NCI-H146 treated with DMSO at 0.1 percent for 48 hours (cell line): ENCODE results near the gene COL8A1.
"Not testable (repeated sequence)": the region's sequence is repeated elsewhere in the genome, so short reads cannot be mapped to it uniquely, and the experiment has no call there.

ENCODE experiments used
- DNase-seq: peaks from one replicate; lab custom pipeline; 2025; ENCODE audit not compliant: unreplicated experiment; lab: John Stamatoyannopoulos, UW

Gene COL8A1

DNA sequence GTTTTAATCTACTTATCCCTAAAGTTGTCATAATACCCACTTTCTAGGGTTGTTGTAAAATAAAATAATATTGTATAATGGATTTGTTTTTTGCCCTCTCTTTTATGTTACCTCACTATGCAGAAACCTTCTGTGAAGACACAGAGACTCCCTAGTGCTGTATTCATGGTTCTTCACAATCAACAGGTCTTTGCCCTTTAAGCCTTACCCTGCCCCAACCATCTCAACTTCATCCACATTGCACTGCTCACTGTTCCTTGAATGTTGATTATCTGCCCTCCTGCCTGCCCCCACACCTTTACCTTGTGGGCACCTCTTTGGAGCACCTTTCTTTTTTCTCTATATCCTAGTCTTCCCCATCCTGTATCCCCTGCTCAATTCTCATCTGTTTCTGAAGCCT lies 200.4 kb downstream of the COL8A1 start:
- DNase-seq = no peak

- DNase-seq = no peak
Observed at GRCh38 chr3:99839613-99840012, 201.2 kb downstream of the COL8A1 start.

GRCh38 chr3:99841949-99842348 lies 203.6 kb downstream of the COL8A1 start:
- not testable (repeated sequence) for DNase-seq

DNA sequence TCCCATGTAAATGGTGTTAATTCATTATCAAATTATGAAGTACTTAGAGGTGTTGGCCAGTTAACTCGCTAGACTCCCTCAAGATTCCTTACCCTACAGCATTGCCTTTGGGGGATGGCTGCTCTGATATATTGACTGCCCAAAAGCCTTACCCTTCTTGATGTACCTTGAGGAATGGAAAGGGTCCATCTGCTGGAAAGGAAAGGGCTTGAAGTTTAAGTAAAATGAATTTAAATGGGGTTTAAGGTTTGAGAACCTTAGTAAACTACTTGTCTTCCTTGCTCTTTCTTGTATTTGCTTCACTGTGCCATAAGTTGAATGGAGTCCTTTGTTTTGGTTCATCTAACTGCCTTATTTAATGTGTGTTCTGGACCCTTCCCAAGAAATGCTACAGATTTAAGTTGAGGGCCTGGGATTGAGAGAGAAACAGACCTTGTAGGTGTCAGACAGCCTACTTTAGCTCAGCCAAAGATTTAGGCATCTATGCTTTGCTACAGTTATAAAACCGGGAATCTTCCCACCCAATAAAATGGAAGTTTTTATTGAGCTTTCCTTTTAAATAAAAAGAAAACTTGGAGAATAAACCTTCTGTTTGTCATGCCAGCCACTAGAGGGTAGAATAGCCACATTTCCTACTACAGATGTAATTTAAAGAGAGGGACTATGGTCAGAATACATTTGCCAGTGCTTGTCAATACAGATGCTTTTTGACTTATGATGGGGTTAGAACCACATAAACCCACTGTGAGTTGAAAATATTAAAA lies 204.6 kb downstream of the COL8A1 start:
- peak; percentile 57 for DNase-seq

GRCh38 chr3:99843590-99844258 lies 205.3 kb downstream of the COL8A1 start:
- no peak for DNase-seq

DNA sequence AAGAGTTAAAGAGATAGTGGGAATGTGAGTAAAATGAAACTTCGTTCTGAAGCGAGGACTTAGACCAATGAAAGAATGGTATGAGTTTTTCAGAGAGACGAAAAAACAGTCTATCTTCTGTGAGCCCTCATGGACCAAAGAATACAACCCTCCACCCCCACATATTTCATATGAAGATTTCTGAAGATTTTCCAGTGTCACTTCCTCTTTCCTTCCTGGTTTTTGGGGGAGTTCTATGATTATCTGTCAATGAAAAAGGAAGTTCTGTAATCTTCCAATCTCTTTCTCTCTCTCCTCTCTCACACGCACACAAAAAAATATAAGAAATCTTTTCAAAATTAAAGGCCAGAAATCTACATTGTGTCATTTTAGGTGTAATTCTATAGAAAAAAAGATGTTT lies 206.9 kb downstream of the COL8A1 start:
- DNase-seq = no peak

GRCh38 chr3:99845999-99846398 lies 207.6 kb downstream of the COL8A1 start:
- DNase-seq = no peak

- peak; percentile 39 for DNase-seq
Observed at GRCh38 chr3:99846477-99847160, 208.2 kb downstream of the COL8A1 start.

- DNase-seq = no peak
Observed at GRCh38 chr3:99848433-99848832, 210.0 kb downstream of the COL8A1 start.
